Astrocyte (in vitro differentiated cells and primary cell): ENCODE results near the gene ACSL1.

Experiments used
- EZH2 ChIP-seq: IDR thresholded peaks from 2 replicates; pipeline ENCODE4 v1.6.1; 2012; ENCODE audit warnings: mild to moderate bottlenecking, low read length, inconsistent platforms; ENCODE audit not compliant: insufficient read depth
- TF ChIP-seq, protein P1 (sequence below): IDR thresholded peaks from 2 replicates; pipeline ENCODE4 v1.5.1; 2011; ENCODE audit warnings: low read depth, mild to moderate bottlenecking, inconsistent platforms, low read length, moderate library complexity; ENCODE audit not compliant: insufficient read depth

DNA sequence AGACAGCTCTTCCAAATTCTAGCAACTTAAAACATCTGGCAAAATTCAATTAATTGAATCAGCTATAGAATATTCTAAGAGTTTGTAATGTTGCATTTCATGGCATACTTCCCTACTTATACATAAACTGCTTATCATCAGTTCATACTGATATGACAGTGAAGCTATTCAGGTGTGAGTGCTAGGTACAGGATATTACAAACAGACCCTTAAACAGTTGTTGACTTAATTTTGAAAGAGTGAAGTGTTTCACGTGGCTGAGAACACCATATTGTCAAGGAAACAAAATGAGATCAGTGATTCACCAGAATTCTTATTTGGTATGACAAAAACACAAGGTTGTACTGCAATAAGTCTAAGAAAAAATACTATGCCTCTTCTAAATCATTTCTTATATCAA lies 119.3 kb downstream of the ACSL1 start:
- TF ChIP-seq, protein P1, sequence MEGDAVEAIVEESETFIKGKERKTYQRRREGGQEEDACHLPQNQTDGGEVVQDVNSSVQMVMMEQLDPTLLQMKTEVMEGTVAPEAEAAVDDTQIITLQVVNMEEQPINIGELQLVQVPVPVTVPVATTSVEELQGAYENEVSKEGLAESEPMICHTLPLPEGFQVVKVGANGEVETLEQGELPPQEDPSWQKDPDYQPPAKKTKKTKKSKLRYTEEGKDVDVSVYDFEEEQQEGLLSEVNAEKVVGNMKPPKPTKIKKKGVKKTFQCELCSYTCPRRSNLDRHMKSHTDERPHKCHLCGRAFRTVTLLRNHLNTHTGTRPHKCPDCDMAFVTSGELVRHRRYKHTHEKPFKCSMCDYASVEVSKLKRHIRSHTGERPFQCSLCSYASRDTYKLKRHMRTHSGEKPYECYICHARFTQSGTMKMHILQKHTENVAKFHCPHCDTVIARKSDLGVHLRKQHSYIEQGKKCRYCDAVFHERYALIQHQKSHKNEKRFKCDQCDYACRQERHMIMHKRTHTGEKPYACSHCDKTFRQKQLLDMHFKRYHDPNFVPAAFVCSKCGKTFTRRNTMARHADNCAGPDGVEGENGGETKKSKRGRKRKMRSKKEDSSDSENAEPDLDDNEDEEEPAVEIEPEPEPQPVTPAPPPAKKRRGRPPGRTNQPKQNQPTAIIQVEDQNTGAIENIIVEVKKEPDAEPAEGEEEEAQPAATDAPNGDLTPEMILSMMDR = no peak
- no peak for TF ChIP-seq EZH2
